ENCODE measurements around the gene NR2C2. TPM values are rescaled to one million over a fixed set of nuclear protein-coding genes. Genes with fewer than 3 reads are reported as not detected.
A peak's percentile ranks its signal among the peaks of the same experiment; 100 is the strongest.

NR2C2 gene
- total RNA-seq, 6 experiments from 2014 or later, result 10.8 to 18.6 (median 12.2) TPM

DNA sequence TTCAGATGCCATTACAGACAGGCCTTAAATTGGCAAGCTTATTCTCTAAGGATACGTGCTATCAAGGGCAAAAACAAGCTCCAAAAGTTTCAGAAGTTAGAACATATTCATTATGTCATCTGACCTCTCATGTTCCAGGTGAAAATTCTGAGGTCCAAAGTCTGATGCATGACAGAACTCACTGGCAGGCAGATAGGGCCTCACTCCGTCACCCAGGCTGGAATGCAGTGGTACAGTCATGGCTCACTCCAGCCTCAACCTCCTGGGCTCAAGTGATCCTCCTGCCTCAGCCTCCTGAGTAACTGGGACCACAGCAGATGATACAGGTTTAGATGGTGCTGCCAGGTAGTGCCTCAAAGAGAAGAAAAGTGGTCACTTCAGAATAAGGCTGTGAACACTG lies 102.2 kb downstream of the NR2C2 start:
- Histone ChIP-seq H3K36me3 (peaks cover 0 to 78% (median 35%) of the 10 kb centered on the region in 4 donors), H3K27ac (peak overlapping the region in 1 of 3 donors; percentile 18)

DNA sequence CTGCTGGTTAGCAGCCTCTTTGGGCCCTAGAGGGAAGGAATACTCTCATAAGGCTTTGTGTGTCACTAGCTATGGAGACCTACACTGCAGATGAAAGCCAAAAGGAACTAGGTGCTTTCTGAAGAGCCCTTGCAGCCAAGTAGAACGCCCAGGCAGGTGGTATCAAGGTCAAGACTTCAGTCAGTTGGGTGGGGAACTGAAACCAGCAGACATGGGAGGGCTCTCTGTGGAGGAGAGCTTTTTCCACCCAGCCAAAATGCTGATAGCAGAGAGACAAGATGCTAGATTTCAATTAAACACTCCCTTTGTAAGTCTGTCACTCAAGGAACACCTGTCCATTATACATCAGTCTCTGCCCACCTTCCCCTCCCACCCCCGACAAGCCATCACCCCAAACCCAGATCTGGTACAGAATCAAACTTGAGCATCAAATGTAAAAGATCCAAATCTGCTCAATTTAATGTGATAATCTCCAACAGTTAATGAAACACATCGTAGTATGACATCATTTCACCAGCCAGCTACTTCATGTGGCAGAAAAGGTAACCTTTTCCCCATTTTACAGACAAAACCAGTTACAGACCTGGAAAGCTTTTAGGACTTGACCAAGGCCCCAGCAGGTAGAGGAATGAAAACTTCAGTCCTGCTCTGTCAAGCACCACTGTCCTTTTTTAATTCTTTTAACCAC lies 103.2 kb downstream of the NR2C2 start:
- no peak for TF ChIP-seq POLR2A (IDR thresholded peaks at IDR 0.05)
- TF ChIP-seq, protein P1, sequence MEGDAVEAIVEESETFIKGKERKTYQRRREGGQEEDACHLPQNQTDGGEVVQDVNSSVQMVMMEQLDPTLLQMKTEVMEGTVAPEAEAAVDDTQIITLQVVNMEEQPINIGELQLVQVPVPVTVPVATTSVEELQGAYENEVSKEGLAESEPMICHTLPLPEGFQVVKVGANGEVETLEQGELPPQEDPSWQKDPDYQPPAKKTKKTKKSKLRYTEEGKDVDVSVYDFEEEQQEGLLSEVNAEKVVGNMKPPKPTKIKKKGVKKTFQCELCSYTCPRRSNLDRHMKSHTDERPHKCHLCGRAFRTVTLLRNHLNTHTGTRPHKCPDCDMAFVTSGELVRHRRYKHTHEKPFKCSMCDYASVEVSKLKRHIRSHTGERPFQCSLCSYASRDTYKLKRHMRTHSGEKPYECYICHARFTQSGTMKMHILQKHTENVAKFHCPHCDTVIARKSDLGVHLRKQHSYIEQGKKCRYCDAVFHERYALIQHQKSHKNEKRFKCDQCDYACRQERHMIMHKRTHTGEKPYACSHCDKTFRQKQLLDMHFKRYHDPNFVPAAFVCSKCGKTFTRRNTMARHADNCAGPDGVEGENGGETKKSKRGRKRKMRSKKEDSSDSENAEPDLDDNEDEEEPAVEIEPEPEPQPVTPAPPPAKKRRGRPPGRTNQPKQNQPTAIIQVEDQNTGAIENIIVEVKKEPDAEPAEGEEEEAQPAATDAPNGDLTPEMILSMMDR (IDR thresholded peaks at IDR 0.05), result no peak
- H3K36me3 ChIP-seq, result peaks cover 0 to 69% (median 27%) of the 10 kb centered on the region in 4 donors
- 70% methylated on average over 3 of the region's 3 CpGs for WGBS (ENCODE audit: insufficient coverage, low coverage, low lambda C conversion rate, missing lambda C conversion rate)
- no peak overlapping the region for H3K4me3 ChIP-seq
- H3K9me3 ChIP-seq, result no peaks in the 10 kb centered on the region
- ATAC-seq, result no peak
- peaks cover 0 to 12% (median 0%) of the 10 kb centered on the region in 4 donors for H3K4me1 ChIP-seq
- no peaks in the 10 kb centered on the region for H3K27me3 ChIP-seq
- no peak overlapping the region for H3K27ac ChIP-seq
- no peak for DNase-seq
- intact Hi-C loops (cut with DNase I), result no loop called here

More for the DNA sequence above, 102.2 kb downstream of the NR2C2 start:
- H3K27me3 ChIP-seq, result no peaks in the 10 kb centered on the region
- H3K4me1 ChIP-seq, result peaks cover 0 to 12% (median 0%) of the 10 kb centered on the region in 4 donors
- DNase-seq, result no peak
- intact Hi-C loops (cut with DNase I), result no loop called here
- peak; percentile 45 to 75 (median 57) for ATAC-seq
- TF ChIP-seq POLR2A (IDR thresholded peaks at IDR 0.05), result no peak
- TF ChIP-seq, protein P1 (IDR thresholded peaks at IDR 0.05), result no peak
- H3K9me3 ChIP-seq, result no peaks in the 10 kb centered on the region
- WGBS (ENCODE audit: insufficient coverage, low coverage, low lambda C conversion rate, missing lambda C conversion rate), result 30% methylated on average over 2 of the region's 2 CpGs
- no peak overlapping the region for H3K4me3 ChIP-seq

DNA sequence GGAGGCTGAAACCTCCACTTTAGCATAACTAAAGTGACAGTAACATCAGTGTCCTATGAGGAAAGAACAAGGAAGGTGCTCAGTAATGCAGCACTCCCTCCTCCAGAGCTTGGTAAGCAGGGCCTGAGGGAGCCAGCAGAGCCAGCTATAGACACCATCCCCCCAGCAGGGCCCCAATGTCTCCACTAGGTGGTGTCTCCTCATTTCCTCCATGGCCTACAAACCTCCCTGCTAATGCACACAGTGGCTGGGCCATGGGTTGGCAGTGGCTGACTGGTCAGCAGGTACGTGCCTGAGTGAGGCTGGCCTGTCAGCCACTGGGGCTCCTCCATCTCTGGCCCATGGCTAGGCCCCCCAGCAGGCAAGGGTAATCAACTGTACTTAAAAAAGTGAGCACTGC lies 104.1 kb downstream of the NR2C2 start:
- Histone ChIP-seq H3K27ac (no peak overlapping the region), H3K27me3 (no peaks in the 10 kb centered on the region), H3K36me3 (peaks cover 0 to 63% (median 22%) of the 10 kb centered on the region in 4 donors), H3K9me3 (no peaks in the 10 kb centered on the region), H3K4me3 (no peak overlapping the region), H3K4me1 (peaks cover 0 to 12% (median 0%) of the 10 kb centered on the region in 4 donors)
- ATAC-seq (peak; percentile 89 to 92 (median 90)), DNase-seq (peak; percentile 51 to 67 (median 62))
- intact Hi-C loops (cut with DNase I), result no loop called here
- TF ChIP-seq POLR2A (IDR thresholded peaks at IDR 0.05), result no peak
- TF ChIP-seq, protein P1 (IDR thresholded peaks at IDR 0.05), result peak; percentile 51 to 67 (median 62)
- no CpG with 5 or more reads among the region's 1 CpG for WGBS (ENCODE audit: insufficient coverage, low coverage, low lambda C conversion rate, missing lambda C conversion rate)

DNA sequence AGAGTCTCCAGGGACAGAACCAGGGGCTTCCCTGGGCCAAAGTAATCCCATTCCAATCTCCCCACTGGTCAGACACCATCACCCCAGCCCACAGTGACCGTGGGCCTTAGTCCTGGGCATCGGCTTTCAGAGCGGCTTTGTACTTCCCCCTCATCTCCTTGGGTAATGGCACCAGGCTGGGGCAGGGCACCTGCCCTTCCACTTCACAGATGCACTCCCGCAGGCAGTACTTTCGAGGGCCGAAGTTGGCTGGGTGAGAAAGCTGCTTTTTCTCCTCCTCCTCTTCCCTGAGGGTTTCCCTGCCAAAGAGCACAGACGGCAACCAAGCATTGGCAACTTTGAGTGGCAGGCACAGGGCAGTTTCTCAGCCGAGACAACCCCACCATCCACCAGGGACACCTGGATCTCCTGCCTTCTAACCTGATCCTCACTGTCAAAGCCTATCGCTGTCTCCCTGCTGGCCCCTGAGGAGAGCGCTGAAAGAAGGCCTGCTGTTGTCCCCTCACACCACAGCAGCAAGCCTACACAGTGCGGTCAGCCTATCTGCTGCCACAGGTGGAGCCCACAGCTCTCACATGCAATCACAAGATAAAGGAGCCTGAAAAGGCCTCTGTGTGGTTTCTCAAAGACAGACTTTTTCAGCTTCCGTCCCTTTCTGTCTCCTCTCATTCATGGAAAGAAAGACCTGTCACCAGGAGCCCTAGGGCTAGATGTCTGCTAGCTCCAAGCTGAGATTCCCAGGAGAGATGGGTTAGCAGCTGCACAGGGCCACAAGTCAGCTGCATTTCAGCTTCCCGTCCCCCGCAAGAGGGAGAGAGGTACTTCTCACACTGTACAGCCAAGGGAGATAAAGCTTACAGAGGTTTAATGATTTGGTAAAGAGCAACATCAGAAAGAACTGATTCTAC lies 105.2 kb downstream of the NR2C2 start:
- no peak for TF ChIP-seq POLR2A (IDR thresholded peaks at IDR 0.05)
- ATAC-seq (no peak), DNase-seq (no peak)
- WGBS (ENCODE audit: insufficient coverage, low coverage, low lambda C conversion rate, missing lambda C conversion rate), result 90% methylated on average over 11 of the region's 14 CpGs
- no peaks in the 10 kb centered on the region for H3K27me3 ChIP-seq
- no peaks in the 10 kb centered on the region for H3K9me3 ChIP-seq
- no peak overlapping the region for H3K4me3 ChIP-seq
- intact Hi-C loops (cut with DNase I), result no loop called here
- H3K4me1 ChIP-seq, result peaks cover 0 to 12% (median 0%) of the 10 kb centered on the region in 4 donors
- no peak overlapping the region for H3K27ac ChIP-seq
- H3K36me3 ChIP-seq, result peaks cover 0 to 59% (median 14%) of the 10 kb centered on the region in 4 donors
